Kidney (tissue), 14 donors: Measurements from ENCODE around the gene BANF2. TPM values are rescaled to one million over a fixed set of nuclear protein-coding genes. Genes with fewer than 3 reads are reported as not detected.

Experiments used
- DNase-seq, 5 donors: peaks; one replicate each; pipeline ENCODE4 v3.0.0-alpha.2; 2013 to 2020
- FAIRE-seq: peaks from 2 replicates; lab custom pipeline; 2012; peaks lifted over from hg19 to GRCh38; lab: Jason Lieb, UNC
- H3K27ac ChIP-seq, 2 donors: one replicate each; pipeline ENCODE4 v1.7.0; 2013; ENCODE audit warnings: low read depth in 2 of 2, low read length in 2 of 2, inconsistent platforms in 1 of 2
- H3K27me3 ChIP-seq: one replicate; pipeline ENCODE4 v1.7.1; 2013; ENCODE audit warnings: low read length, inconsistent platforms; ENCODE audit not compliant: control insufficient read depth, insufficient read depth
- H3K36me3 ChIP-seq, 3 donors: one replicate each; pipeline versions ENCODE4 v1.7.0 to v1.7.1; 2013; ENCODE audit warnings: low read length in 3 of 3, control low read depth in 1 of 3, inconsistent platforms in 1 of 3; ENCODE audit not compliant: insufficient read depth in 3 of 3, control insufficient read depth in 2 of 3
- H3K4me1 ChIP-seq, 3 donors: one replicate each; pipeline versions ENCODE4 v1.7.0 to v1.7.1; 2013; ENCODE audit warnings: low read length in 3 of 3, inconsistent platforms in 1 of 3, low read depth in 1 of 3; ENCODE audit not compliant: control insufficient read depth in 2 of 3, insufficient read depth in 2 of 3
- H3K4me3 ChIP-seq, 3 donors: one replicate each; pipeline versions ENCODE4 v1.7.0 to v1.8.1; 2013; ENCODE audit warnings: low read length in 3 of 3, control low read depth in 1 of 3, inconsistent platforms in 1 of 3
- H3K9ac ChIP-seq, 3 donors: one replicate each; pipeline versions ENCODE4 v1.7.0 to v1.7.1; 2013; ENCODE audit warnings: low read length in 3 of 3, control low read depth in 1 of 3, inconsistent platforms in 1 of 3
- H3K9me3 ChIP-seq, 3 donors: one replicate each; pipeline versions ENCODE4 v1.7.0 to v1.7.1; 2013; ENCODE audit warnings: low read length in 3 of 3, control low read depth in 1 of 3, inconsistent platforms in 1 of 3; ENCODE audit not compliant: control insufficient read depth in 2 of 3, insufficient read depth in 1 of 3
- CTCF ChIP-seq: IDR thresholded peaks from 3 replicates; pipeline ENCODE4 v1.5.1; 2012; ENCODE audit warnings: mild to moderate bottlenecking, moderate library complexity, borderline replicate concordance; ENCODE audit not compliant: insufficient read depth; ENCODE audit errors: extremely low read depth
- intact Hi-C: fragments of 100-400 bp; cut with DNase I; formaldehyde crosslinking; loops from one replicate; pipeline ENCODE4 v1.11.1; 2022
- polyA plus RNA-seq: library from polyadenylated mRNA; stranded (reverse); fragments of 350-450 nt; fragmentation: Illumina TruSeq; extraction: RNeasy Lipid Tissue Mini Kit (QIAGEN cat#74804); gene quantifications from one replicate; pipeline ENCODE4 v1.2.3, GENCODE V29; 2014; ENCODE audit warnings: low read depth, low replicate concordance; ENCODE audit not compliant: insufficient read depth
- total RNA-seq: library from RNA; stranded (reverse); fragmentation: NEBNext Ultra II Directional; extraction: Animal tissue kit (Norgen Biotek cat#: 25700); gene quantifications from one replicate; pipeline ENCODE4 v1.2.1, GENCODE V29; 2021
- donor health status: control.
- donor health status: control.
- donor health status: control.
- donor health status: control.
- donor health status: control.
- donor health status: DM: yes; HTN: yes; CAD: no.
- donor health status: Normal renal cell carcinoma (clear cell type).

Gene BANF2
- total and polyA plus RNA-seq, 2 donors from 2014 or later, result not detected

DNA sequence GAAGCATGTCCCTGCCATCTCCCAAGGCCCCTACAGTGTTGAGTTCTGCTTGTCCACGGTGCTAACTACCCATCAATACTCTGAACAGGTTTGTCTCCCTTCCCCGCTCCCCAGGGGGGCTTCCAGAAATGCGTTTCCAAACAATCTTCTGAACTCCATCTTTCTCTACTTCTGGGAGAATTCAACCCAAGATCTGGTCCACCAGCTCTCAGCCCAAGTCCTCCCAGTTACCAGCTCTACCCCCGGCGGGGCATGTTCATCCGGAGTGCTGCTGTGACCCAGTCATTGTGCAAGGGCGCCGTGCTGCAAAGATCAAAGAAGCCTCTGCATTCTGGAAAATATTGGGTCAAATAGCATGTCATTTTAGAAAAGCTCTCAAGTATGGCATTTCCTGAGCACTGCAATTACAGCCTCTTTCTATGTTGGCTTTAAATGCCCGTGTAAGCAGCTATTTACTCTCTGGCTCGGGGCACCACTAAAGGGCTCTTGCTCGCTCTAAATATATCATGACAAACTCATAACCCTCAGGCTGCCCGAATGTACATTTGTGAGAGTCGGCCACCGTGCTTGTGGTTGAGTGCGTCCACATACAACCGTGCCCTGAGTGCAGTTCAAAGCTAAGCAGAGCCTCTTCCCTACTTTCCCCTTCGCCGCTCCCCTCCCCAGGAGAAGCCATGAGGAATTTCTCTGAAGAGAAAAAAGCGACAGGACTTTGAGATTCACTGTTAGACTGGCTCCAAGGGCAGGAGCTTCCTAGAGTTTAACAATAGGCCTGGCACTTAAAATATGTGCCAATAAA, 71.6 kb downstream of the BANF2 start:
- DNase-seq, result peak in 4 of 5 donors; percentile 48 to 52 (median 50)
- no peaks in the 10 kb centered on the region for H3K4me1 ChIP-seq
- TF ChIP-seq CTCF, result no peak
- no peak for FAIRE-seq
- H3K9ac ChIP-seq, result no peak overlapping the region
- H3K4me3 ChIP-seq, result no peak overlapping the region
- no peaks in the 10 kb centered on the region for H3K27me3 ChIP-seq
- H3K36me3 ChIP-seq, result no peaks in the 10 kb centered on the region
- intact Hi-C loops, result no loop called here
- H3K27ac ChIP-seq, result no peak overlapping the region
- no peaks in the 10 kb centered on the region for H3K9me3 ChIP-seq

- DNase-seq (no peak), FAIRE-seq (no peak)
- Histone ChIP-seq H3K4me1 (no peaks in the 10 kb centered on the region), H3K4me3 (no peak overlapping the region), H3K9ac (no peak overlapping the region), H3K27me3 (no peaks in the 10 kb centered on the region), H3K36me3 (no peaks in the 10 kb centered on the region), H3K9me3 (no peaks in the 10 kb centered on the region), H3K27ac (no peak overlapping the region)
- intact Hi-C loops, result no loop called here
- TF ChIP-seq CTCF, result no peak
Measured at GRCh38 chr20:17772005-17772343, 72.2 kb downstream of the BANF2 start.

GRCh38 chr20:17773619-17774018, 73.9 kb downstream of the BANF2 start:
- FAIRE-seq, result no peak
- Histone ChIP-seq H3K36me3 (no peaks in the 10 kb centered on the region), H3K27me3 (no peaks in the 10 kb centered on the region), H3K9ac (no peak overlapping the region), H3K27ac (no peak overlapping the region), H3K4me1 (no peaks in the 10 kb centered on the region), H3K4me3 (no peak overlapping the region), H3K9me3 (no peaks in the 10 kb centered on the region)
- intact Hi-C loops, result no loop called here
- no peak for DNase-seq
- no peak for TF ChIP-seq CTCF
